HL-60/S4 treated with retinoic acid at 250 ng/mL for 4 days and 3 days (cell line): ENCODE results near the gene ADARB2.

ENCODE experiments used
- in situ Hi-C: fragments of 300-500 bp; cut with MboI; formaldehyde crosslinking; loops from 2 replicates; pipeline ENCODE4 v1.7.0; 2022; ENCODE audit warnings: low sequenced_read_pairs

ADARB2 gene

GRCh38 chr10:1136268-1136667 lies 601.1 kb downstream of the ADARB2 start:
- in situ Hi-C loops: no loop called here

DNA sequence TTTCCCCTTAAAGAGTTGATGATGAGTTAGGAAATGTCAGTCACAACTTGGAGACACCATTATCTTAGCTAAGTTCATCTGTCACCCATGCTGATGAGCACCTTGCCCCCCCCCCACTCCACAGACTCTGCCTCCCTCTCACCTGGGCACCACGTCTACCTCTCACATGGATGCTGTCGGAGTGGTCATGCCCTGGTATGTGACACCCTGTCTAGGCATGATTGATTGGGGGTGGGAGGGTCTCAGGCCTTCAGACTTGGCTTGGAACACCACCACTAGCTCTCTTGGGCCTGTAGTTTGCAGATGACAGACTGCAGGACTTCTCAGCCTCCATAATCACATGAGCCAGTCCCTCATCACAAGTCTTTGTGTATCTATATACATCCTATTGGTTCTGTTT lies 603.2 kb downstream of the ADARB2 start:
- in situ Hi-C loops: no loop called here

- in situ Hi-C loops: no loop called here
These were observed 603.8 kb downstream of the ADARB2 start for GRCh38 chr10:1133495-1134045.

- in situ Hi-C loops: no loop called here
These were observed 604.7 kb downstream of the ADARB2 start for GRCh38 chr10:1132584-1132983.

GRCh38 chr10:1130995-1131790 lies 606.1 kb downstream of the ADARB2 start:
- in situ Hi-C loops: no loop called here

DNA sequence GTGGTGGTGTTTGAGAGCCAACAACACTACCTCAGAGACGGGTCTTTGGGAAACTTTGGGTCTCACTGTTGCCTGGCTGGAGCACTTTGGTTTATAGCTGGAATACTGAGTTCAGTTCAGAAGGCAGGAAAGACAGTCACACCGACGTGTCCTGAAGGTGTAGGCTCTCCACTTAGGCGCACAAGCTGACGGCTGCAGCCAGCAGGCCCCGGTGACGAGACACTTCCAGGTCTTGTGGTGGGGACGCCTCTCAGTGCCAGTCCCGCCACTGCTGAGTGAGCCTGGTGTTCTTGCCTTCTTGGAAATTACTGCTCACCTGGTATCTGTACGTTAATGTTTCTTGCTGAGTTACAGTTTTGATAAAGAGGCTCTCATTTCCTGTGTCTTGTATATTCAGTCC lies 607.1 kb downstream of the ADARB2 start:
- in situ Hi-C loops: no loop called here

DNA sequence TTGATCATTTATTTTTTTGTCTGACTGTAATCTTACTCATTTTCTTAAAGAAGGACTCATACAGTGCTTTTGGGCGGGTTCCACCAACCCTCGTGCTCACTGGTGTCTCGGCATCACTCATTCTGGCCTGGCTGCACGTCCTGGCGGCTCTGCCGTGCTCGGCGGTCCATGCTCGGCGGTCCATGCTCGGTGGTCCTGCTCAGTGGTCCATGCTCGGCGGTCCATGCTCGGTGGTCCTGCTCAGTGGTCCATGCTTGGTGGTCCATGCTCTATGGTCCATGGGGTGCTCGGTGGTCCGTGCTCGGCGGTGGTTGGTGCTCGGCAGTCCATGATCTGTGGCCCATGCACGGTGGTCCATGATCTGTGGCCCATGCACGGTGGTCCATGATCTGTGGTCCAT lies 608.7 kb downstream of the ADARB2 start:
- in situ Hi-C loops: no loop called here

DNA sequence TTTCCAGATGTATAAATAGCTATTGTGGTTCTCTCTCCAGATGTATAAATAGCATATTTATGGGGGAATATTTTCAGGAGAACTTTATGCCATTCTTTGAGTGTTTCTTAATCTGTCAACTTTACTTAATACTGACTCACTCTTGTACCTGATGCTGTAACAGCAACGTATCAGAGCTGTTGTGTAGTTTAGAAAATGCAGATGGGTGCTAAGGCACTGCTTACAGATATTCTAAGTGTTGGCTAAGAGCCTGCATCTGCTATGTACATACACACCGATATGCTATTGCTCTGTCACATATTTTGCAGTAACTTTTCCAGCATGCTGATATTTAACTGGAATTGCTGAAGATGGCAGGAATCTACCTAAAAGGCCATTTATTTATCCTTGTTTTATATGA lies 609.2 kb downstream of the ADARB2 start:
- in situ Hi-C loops: no loop called here

DNA sequence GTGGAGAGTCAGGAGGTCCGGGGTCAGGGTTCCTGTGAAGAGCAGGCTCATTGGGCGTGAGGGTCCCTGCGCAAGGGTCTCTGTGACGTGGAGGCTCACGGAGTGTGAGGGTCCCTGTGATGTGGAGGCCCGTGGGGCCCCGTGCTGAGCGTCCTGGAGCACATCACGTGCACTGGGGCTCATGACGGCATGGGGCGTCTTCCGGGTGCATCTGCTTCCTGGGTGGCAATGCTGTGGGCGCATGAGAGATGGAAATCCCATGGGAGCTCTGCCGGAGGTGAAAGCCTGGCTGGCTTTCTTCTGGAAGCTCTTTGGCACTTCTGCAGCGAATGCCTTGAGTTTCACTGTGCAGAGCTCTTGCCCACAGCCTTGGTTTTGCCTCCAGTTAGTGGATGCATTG lies 609.7 kb downstream of the ADARB2 start:
- in situ Hi-C loops: no loop called here
